Measurements from ENCODE around the gene GCC2. TPM values are rescaled to one million over a fixed set of nuclear protein-coding genes. Genes with fewer than 3 reads are reported as not detected.

Gene GCC2
- polyA plus RNA-seq, 1 of the 3 experiments (the other 2 are of a cell fraction): 4.5 TPM

GRCh38 chr2:108414945-108415344 is 34.1 kb upstream of the GCC2 start (continued):
- TF ChIP-seq CTCF (IDR thresholded peaks at IDR 0.05): no peak

GRCh38 chr2:108417254-108417653 is 31.8 kb upstream of the GCC2 start:
- no peak overlapping the region for H3K9ac ChIP-seq
- no peak overlapping the region for H2AFZ ChIP-seq (ENCODE audit: low read depth)
- no peaks in the 10 kb centered on the region for H3K27me3 ChIP-seq (ENCODE audit: insufficient read depth)
- H3K9me3 ChIP-seq: no peaks in the 10 kb centered on the region
- ChIA-PET CTCF (interaction anchor here (1.6 kb wide), 1 partner anchor 13 kb away, joined by 4 read pairs; no protein-coding TSS in a partner anchor), POLR2A (no interaction called here)
- no peaks in the 10 kb centered on the region for H3K79me2 ChIP-seq (ENCODE audit: insufficient read depth)
- H3K36me3 ChIP-seq (replicated peaks in 1 of 2; ENCODE audit: control insufficient read depth in 1 of 2, insufficient read depth in 2 of 2, low read length in 1 of 2): no peaks in the 10 kb centered on the region
- H3K4me2 ChIP-seq: no peak overlapping the region
- H3K27ac ChIP-seq (ENCODE audit: low read depth in 2 of 2, low read length in 1 of 2): no peak overlapping the region
- DNase-seq: no peak
- no peaks in the 10 kb centered on the region for H4K20me1 ChIP-seq (ENCODE audit: insufficient read depth)
- TF ChIP-seq MXI1 (IDR thresholded peaks at IDR 0.05; ENCODE audit: low read depth, low read length) (no peak), IRF3 (IDR thresholded peaks at IDR 0.05; ENCODE audit: low read depth, low read length) (no peak), GABPA (IDR thresholded peaks at IDR 0.05; ENCODE audit: low read depth) (no peak), YY1 (IDR thresholded peaks at IDR 0.05; ENCODE audit: low read depth) (no peak), POLR2AphosphoS5 (IDR thresholded peaks at IDR 0.05; ENCODE audit: low read depth, low read length) (no peak), REST (IDR thresholded peaks at IDR 0.05; ENCODE audit: low read depth, low read length) (no peak), PBX3 (IDR thresholded peaks at IDR 0.05) (no peak), FOXM1 (IDR thresholded peaks at IDR 0.05; ENCODE audit: low read depth) (no peak), NFIC (IDR thresholded peaks at IDR 0.05; ENCODE audit: borderline replicate concordance) (no peak), JUND (IDR thresholded peaks at IDR 0.05) (no peak), TEAD4 (IDR thresholded peaks at IDR 0.05; ENCODE audit: borderline replicate concordance, insufficient read depth) (no peak), CTCF (IDR thresholded peaks at IDR 0.05) (no peak), NRF1 (IDR thresholded peaks at IDR 0.05; ENCODE audit: low read depth, low read length) (no peak), RCOR1 (IDR thresholded peaks at IDR 0.05; ENCODE audit: low read length) (no peak)
- H3F3A ChIP-seq (replicated peaks; ENCODE audit: insufficient read depth): peaks cover 7% of the 10 kb centered on the region
- no peaks in the 10 kb centered on the region for H3K9me2 ChIP-seq
- no peaks in the 10 kb centered on the region for H3K4me1 ChIP-seq (ENCODE audit: control insufficient read depth in 1 of 2, insufficient read depth in 2 of 2, low read depth in 1 of 2, low read length in 1 of 2)
- no peak overlapping the region for H3K4me3 ChIP-seq (ENCODE audit: low read depth in 2 of 2, low read length in 1 of 2)
- WGBS (ENCODE audit: low lambda C conversion rate): 82% methylated on average over 2 of the region's 2 CpGs

All from SK-N-SH (cell line).